Measurements from ENCODE around the gene PREX1.
"Not testable (repeated sequence)": the region's sequence is repeated elsewhere in the genome, so short reads cannot be mapped to it uniquely, and the experiment has no call there.

The PREX1 gene

GRCh38 chr20:48827855-48828733, at the start of gene PREX1:
TSS of gene PREX1 (minus strand) at chr20:48827999. CDS start at chr20:48827860, 139 bp downstream.
- TF ChIP-seq CTCF (IDR thresholded peaks at IDR 0.05): peak; percentile 18 to 61
- Histone ChIP-seq H3K27me3 (no peaks in the 10 kb centered on the region), H3K27ac (peak within 1 kb of the TSS; percentile 57 to 71), H3K36me3 (no peaks in the 10 kb centered on the region), H3K4me3 (peak within 1 kb of the TSS; percentile 67 to 85), H3K4me1 (peaks cover 0 to 61% (median 32%) of the 10 kb centered on the region in 4 donors), H3K9me3 (no peaks in the 10 kb centered on the region)
- intact Hi-C loops (cut with DNase I; ENCODE audit: low total_unique reads): loop anchor here (5.0 kb wide), 1 partner anchor 101 kb away; no protein-coding TSS in a partner anchor
- DNase-seq: peak; percentile 70 to 85

GRCh38 chr20:48877304-48877703, 49.5 kb upstream of the PREX1 start:
- H3K27ac ChIP-seq: no peak overlapping the region
- H3K4me1 ChIP-seq: peaks cover 0 to 8% (median 3%) of the 10 kb centered on the region in 4 donors
- H3K4me3 ChIP-seq: no peak overlapping the region
- no peaks in the 10 kb centered on the region for H3K36me3 ChIP-seq
- no peaks in the 10 kb centered on the region for H3K9me3 ChIP-seq
- TF ChIP-seq CTCF (IDR thresholded peaks at IDR 0.05): peak; percentile 42 to 51
- intact Hi-C loops (cut with DNase I; ENCODE audit: low total_unique reads): no loop called here
- DNase-seq: peak in 1 of 2 donors; percentile 50
- no peaks in the 10 kb centered on the region for H3K27me3 ChIP-seq

GRCh38 chr20:48875914-48876240, 48.1 kb upstream of the PREX1 start:
- H3K36me3 ChIP-seq: no peaks in the 10 kb centered on the region
- intact Hi-C loops (cut with DNase I; ENCODE audit: low total_unique reads): no loop called here
- H3K4me1 ChIP-seq: peaks cover 0 to 8% (median 3%) of the 10 kb centered on the region in 4 donors

GRCh38 chr20:48875233-48875913, 47.6 kb upstream of the PREX1 start:
- intact Hi-C loops (cut with DNase I; ENCODE audit: low total_unique reads): no loop called here
- Histone ChIP-seq H3K4me1 (peaks cover 0 to 8% (median 3%) of the 10 kb centered on the region in 4 donors), H3K27ac (no peak overlapping the region), H3K27me3 (no peaks in the 10 kb centered on the region), H3K9me3 (no peaks in the 10 kb centered on the region), H3K4me3 (no peak overlapping the region), H3K36me3 (no peaks in the 10 kb centered on the region)
- TF ChIP-seq CTCF (IDR thresholded peaks at IDR 0.05): no peak
- no peak for DNase-seq

More at GRCh38 chr20:48875914-48876240, 48.1 kb upstream of the PREX1 start:
- Histone ChIP-seq H3K27me3 (no peaks in the 10 kb centered on the region), H3K4me3 (no peak overlapping the region), H3K27ac (no peak overlapping the region), H3K9me3 (no peaks in the 10 kb centered on the region)
- no peak for TF ChIP-seq CTCF (IDR thresholded peaks at IDR 0.05)
- DNase-seq: peak in 1 of 2 donors; percentile 36

GRCh38 chr20:48869442-48869841, 41.6 kb upstream of the PREX1 start:
- H3K4me1 ChIP-seq; H3K36me3 ChIP-seq; H3K9me3 ChIP-seq; H3K27me3 ChIP-seq; DNase-seq; H3K27ac ChIP-seq; intact Hi-C loops (cut with DNase I; ENCODE audit: low total_unique reads); H3K4me3 ChIP-seq: not testable (repeated sequence)

- intact Hi-C loops (cut with DNase I; ENCODE audit: low total_unique reads): no loop called here
Measured at GRCh38 chr20:48866936-48867335, 39.1 kb upstream of the PREX1 start.

More at GRCh38 chr20:48866936-48867335, 39.1 kb upstream of the PREX1 start:
- no peaks in the 10 kb centered on the region for H3K36me3 ChIP-seq
- no peaks in the 10 kb centered on the region for H3K4me1 ChIP-seq
- no peak for TF ChIP-seq CTCF (IDR thresholded peaks at IDR 0.05)
- H3K27ac ChIP-seq: no peak overlapping the region
- no peak overlapping the region for H3K4me3 ChIP-seq
- H3K27me3 ChIP-seq: no peaks in the 10 kb centered on the region
- no peaks in the 10 kb centered on the region for H3K9me3 ChIP-seq
- no peak for DNase-seq
